AG04450 (cell line): Measurements from ENCODE around the gene ZIC1. TPM values are rescaled to one million over a fixed set of nuclear protein-coding genes. Genes with fewer than 3 reads are reported as not detected.

Experiments used
- CTCF ChIA-PET: fragments of 300-600, 350-600 bp; formaldehyde crosslinking; extraction: SDS; loops from one replicate; lab custom pipeline; 2022; ENCODE audit warnings: antibody characterized with exemption, inconsistent platforms; lab: Charles Lee
- POLR2A ChIA-PET: fragments of 350-600 bp; formaldehyde crosslinking; extraction: SDS; loops from one replicate; lab custom pipeline; 2021; ENCODE audit warnings: antibody characterized with exemption, inconsistent platforms; lab: Yijun Ruan, JAX
- DNase-seq: peaks from one replicate; pipeline ENCODE4 v3.0.0-alpha.2; 2011; ENCODE audit warnings: low read depth, low spot score
- H3K27ac ChIP-seq: one replicate; pipeline ENCODE4 v1.5.1; 2012; ENCODE audit warnings: low read depth, low read length, control low read depth
- H3K27me3 ChIP-seq: one replicate; pipeline ENCODE4 v1.6.0; 2012; ENCODE audit warnings: low read length; ENCODE audit not compliant: control insufficient read depth, insufficient read depth
- H3K4me3 ChIP-seq: 2 replicates; pipeline ENCODE4 v1.5.1; 2011; ENCODE audit warnings: mild to moderate bottlenecking, low read depth, low read length, control low read depth
- H3K9me3 ChIP-seq: 2 replicates; pipeline ENCODE4 v1.5.1; 2012; ENCODE audit warnings: low read length; ENCODE audit not compliant: control insufficient read depth, insufficient read depth
- CTCF ChIP-seq: IDR thresholded peaks from 2 replicates; pipeline ENCODE4 v1.5.1; 2011; ENCODE audit warnings: low read depth, low read length, control low read depth, inconsistent platforms
- polyA plus RNA-seq: library from polyadenylated mRNA; depleted of rRNA; stranded (reverse); fragments of >200 nt; gene quantifications from 2 replicates; pipeline ENCODE4 v1.2.3, GENCODE V29; 2011

The ZIC1 gene
- polyA plus RNA-seq, 1 experiment = not detected

GRCh38 chr3:147369231-147369630 is 39.9 kb upstream of the ZIC1 start:
- Histone ChIP-seq H3K4me3 (no peak overlapping the region), H3K27me3 (peaks cover 78% of the 10 kb centered on the region), H3K9me3 (no peaks in the 10 kb centered on the region), H3K27ac (no peak overlapping the region)
- ChIA-PET CTCF (no interaction called here), POLR2A (no interaction called here)
- TF ChIP-seq CTCF = no peak
- no peak for DNase-seq

GRCh38 chr3:147369661-147370123 is 39.5 kb upstream of the ZIC1 start:
- no peak for TF ChIP-seq CTCF
- peaks cover 81% of the 10 kb centered on the region for H3K27me3 ChIP-seq
- no peaks in the 10 kb centered on the region for H3K9me3 ChIP-seq
- no peak for DNase-seq
- no peak overlapping the region for H3K27ac ChIP-seq
- ChIA-PET CTCF (no interaction called here), POLR2A (no interaction called here)
- no peak overlapping the region for H3K4me3 ChIP-seq

- Histone ChIP-seq H3K4me3 (no peak overlapping the region), H3K27me3 (peaks cover 81% of the 10 kb centered on the region), H3K9me3 (no peaks in the 10 kb centered on the region), H3K27ac (no peak overlapping the region)
- CTCF ChIA-PET = no interaction called here
- no peak for DNase-seq
- no peak for TF ChIP-seq CTCF
- POLR2A ChIA-PET = no interaction called here
These were observed 38.8 kb upstream of the ZIC1 start for GRCh38 chr3:147370349-147370748.

GRCh38 chr3:147371140-147371539 is 38.0 kb upstream of the ZIC1 start:
- no peak overlapping the region for H3K27ac ChIP-seq
- TF ChIP-seq CTCF = no peak
- H3K4me3 ChIP-seq = no peak overlapping the region
- no peaks in the 10 kb centered on the region for H3K9me3 ChIP-seq
- peaks cover 78% of the 10 kb centered on the region for H3K27me3 ChIP-seq
- ChIA-PET POLR2A (no interaction called here), CTCF (interaction anchor here (0.5 kb wide), 1 partner anchor 123 kb away, joined by 3 read pairs; no protein-coding TSS in a partner anchor)
- DNase-seq = no peak

GRCh38 chr3:147371771-147372340 is 37.3 kb upstream of the ZIC1 start:
- no peak for TF ChIP-seq CTCF
- CTCF ChIA-PET = interaction anchor here (1.4 kb wide), 1 partner anchor 13 kb away, joined by 3 read pairs; no protein-coding TSS in a partner anchor
- H3K27me3 ChIP-seq = peaks cover 81% of the 10 kb centered on the region
- no peak overlapping the region for H3K27ac ChIP-seq
- no peak for DNase-seq
- POLR2A ChIA-PET = interaction anchor here (0.6 kb wide), 1 partner anchor 580 kb away, joined by 4 read pairs; no protein-coding TSS in a partner anchor
- no peaks in the 10 kb centered on the region for H3K9me3 ChIP-seq
- H3K4me3 ChIP-seq = no peak overlapping the region
